Cardiac fibroblast (primary cell): Measurements from ENCODE around the gene LDHD.

ENCODE experiments used
- DNase-seq, 2 donors: peaks; one replicate each; pipeline versions ENCODE4 v3.0.0 to v3.0.0-alpha.2; 2010; ENCODE audit warnings: low read depth in 2 of 2
- H3K4me3 ChIP-seq, 2 donors: replicated peaks in 1 of 2; 1 replicate in 1 of 2; 2 replicates in 1 of 2; pipeline ENCODE4 v1.5.1; 2011; ENCODE audit warnings: low read depth in 2 of 2, low read length in 2 of 2, mild to moderate bottlenecking in 2 of 2, moderate library complexity in 1 of 2
- TF ChIP-seq, protein P1 (sequence below): IDR thresholded peaks from one replicate; pipeline ENCODE4 v1.5.1; 2011; ENCODE audit warnings: low read depth, mild to moderate bottlenecking, low read length, inconsistent platforms

LDHD gene

DNA sequence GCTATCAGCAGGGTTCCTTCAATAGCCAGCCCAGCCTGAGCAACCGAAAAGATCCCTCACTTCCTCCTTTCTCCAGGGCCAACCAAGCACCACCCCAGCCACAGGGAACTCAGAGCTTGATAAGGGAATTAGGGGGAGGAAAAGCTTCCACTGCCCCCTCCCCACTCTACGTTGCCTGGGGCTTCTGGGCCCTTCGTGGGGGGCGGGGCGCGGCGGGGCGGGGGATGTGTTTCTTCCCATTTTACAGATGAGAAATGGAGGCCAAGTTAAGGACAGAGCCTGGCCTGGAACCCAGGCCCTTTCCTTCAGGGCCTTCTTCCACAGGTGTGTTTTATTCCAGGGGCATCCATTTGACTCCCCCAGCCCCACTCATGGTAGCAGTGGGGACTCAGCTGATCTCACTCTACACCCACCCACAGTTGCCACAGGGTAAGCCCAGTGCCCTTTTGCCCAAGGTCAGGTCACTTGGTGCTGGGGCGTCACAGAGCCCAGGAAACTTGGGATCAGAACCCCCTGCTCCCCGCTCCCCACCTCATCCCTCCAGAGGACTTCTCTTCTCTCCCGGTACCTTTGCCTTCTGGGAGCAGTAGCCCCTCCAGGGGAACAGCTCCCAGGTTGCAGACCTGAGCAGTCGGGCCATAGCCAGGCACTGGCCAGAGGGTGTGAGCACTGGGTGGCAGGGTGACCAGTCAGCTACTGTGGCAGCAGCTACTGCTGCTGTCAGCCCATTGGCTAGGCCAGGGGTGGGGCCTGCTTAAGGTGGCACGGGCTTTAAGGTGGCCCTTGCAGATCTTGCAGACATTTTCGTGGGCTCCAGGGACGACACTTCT lies at the start of gene LDHD:
Gene LDHD, minus strand, starts transcription at position 700 of the 830 bp plus-strand sequence. Its CDS starts 60 bp downstream, at position 640.
- TF ChIP-seq, protein P1, sequence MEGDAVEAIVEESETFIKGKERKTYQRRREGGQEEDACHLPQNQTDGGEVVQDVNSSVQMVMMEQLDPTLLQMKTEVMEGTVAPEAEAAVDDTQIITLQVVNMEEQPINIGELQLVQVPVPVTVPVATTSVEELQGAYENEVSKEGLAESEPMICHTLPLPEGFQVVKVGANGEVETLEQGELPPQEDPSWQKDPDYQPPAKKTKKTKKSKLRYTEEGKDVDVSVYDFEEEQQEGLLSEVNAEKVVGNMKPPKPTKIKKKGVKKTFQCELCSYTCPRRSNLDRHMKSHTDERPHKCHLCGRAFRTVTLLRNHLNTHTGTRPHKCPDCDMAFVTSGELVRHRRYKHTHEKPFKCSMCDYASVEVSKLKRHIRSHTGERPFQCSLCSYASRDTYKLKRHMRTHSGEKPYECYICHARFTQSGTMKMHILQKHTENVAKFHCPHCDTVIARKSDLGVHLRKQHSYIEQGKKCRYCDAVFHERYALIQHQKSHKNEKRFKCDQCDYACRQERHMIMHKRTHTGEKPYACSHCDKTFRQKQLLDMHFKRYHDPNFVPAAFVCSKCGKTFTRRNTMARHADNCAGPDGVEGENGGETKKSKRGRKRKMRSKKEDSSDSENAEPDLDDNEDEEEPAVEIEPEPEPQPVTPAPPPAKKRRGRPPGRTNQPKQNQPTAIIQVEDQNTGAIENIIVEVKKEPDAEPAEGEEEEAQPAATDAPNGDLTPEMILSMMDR = no peak
- DNase-seq = peak; percentile 61 to 66
- peak within 1 kb of the TSS; percentile 19 to 58 for H3K4me3 ChIP-seq

DNA sequence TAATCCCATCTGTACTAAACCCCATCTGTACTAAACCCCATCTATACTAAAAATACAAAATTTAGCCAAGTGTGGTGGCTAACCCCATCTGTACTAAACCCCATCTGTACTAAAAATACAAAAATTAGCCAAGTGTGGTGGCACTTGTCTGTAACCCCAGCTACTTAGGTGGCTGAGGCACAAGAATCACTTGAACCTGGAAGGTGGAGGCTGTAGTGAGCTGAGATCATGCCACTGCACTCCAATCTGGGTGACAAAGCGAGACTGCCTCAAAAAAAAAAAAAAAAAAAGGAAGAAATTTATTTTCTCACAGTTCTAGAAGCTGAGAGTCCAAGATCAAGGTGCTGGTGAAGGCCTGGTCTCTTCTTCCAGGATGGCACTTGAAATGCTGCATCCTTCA lies 43.8 kb upstream of the LDHD start:
- no peak for DNase-seq
- TF ChIP-seq, protein P1 = no peak
- H3K4me3 ChIP-seq = no peak overlapping the region

DNA sequence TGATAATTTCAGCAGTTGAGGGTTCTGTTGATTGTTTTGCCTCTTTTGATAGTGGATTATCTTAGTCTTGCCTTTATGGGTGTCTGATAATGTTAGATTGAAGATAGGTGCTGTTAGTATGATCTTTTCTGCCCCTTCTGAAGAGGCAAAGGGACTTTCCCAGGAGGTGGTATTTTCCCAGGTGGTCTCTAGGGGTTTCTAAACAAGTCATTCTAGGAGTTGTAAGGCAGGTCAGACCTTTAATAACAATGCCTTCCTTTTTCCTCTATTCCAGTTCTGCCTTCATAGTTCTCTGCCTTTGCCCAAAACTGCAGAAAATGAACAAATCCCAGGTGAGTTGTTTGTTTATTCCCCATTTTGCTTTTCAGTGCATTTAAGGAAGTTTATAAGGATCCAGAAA lies 36.1 kb upstream of the LDHD start:
- no peak for DNase-seq
- H3K4me3 ChIP-seq = no peak overlapping the region
- TF ChIP-seq, protein P1 = no peak

DNA sequence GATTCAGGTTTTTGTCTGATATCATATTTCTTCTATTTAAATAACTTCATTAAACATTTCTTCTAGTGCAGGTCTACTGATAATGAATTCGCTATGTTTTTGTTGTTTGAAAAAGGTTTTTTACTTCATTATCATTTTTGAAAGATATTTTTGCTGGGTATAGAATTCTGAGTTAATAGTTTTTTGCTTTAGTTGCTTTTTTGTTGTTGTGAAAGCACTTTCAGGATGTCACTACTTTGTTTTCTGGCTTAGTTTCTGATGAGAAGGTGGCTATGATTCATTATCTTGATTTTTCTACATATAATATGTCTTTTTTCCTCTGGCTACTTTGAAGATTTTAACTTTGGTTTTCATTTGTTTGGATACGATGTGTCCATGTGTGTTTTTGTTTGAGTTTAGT lies 35.2 kb upstream of the LDHD start:
- H3K4me3 ChIP-seq = no peak overlapping the region
- no peak for DNase-seq
- TF ChIP-seq, protein P1 = no peak

DNA sequence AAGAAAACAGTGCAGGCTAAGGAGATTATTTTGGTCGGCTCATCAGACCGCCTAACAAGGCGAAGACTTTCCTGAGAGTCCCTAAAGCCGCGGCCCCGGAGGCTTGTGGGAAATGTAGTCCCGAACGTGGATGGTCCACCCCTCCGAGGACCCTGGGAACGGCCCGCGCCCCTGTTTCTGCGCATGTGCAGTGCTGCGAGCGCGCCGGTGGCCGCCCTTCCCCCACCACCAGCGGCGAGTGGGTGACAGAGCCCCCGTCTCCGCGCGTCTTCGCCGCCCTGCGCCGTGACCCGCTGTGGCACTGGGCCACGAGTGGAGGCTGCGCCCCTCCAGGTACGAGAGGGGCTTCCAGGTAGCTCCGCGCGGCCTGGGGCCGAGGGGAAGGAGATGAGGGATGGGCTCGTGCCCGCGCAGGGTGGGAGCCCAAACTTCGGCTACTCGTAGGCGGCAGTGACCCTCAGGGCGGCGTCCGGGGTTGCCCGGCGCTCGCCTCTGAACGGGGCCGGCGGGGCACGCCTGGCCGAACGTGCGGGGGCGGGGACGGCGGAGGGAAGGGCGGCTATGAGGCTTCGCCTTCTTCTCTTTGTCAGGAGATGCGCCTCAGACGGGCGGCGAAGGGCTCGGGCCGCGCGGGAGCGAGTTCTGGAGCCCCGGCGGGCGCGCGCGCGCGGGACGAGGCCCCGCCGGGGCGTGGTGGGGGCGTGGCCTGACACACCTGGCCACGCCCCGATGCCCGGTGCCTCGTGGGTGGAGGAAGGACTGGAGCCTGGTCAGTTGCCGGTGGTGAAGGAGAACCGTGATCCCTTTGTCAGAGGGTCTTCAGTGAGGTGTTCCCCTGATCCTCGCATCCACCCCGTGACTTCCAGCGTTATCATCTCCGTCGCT lies 32.0 kb upstream of the LDHD start, which contains the start of gene ZFP1:
Gene ZFP1, plus strand, starts transcription at position 214 of the 885 bp plus-strand sequence. CDS start 4,428 bp downstream, outside the sequence.
- TF ChIP-seq, protein P1 = no peak
- peak within 1 kb of the TSS; percentile 97 to 100 for H3K4me3 ChIP-seq
- DNase-seq = peak; percentile 94

DNA sequence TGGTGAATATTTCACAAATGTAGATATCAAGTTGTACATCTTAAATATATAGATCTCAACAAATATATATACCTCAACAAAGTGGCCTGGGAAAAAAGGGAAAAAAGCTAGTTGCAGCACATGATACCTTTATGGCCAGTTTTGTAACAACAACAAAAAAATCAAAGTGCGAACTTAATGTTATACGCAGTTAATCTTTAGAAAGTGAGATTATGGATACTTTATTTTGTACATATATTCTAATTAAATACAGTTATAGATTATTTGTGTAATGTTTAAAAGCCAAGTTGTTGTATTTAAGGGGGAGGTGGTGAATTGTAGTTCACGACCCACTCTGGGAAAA lies 31.4 kb upstream of the LDHD start:
- no peak for DNase-seq
- TF ChIP-seq, protein P1 = no peak
- no peak overlapping the region for H3K4me3 ChIP-seq
